WERI-Rb-1 (cell line): ENCODE results near the gene VWA1.

Experiments used
- DNase-seq: peaks from one replicate; pipeline ENCODE4 v3.0.0-alpha.2; 2020
- H3K27ac ChIP-seq: fragments of 250-450 bp; sonication (Bioruptor Pico); 2 replicates; pipeline ENCODE4 v1.5.1; 2020; ENCODE audit warnings: mild to moderate bottlenecking, moderate library complexity
- H3K27me3 ChIP-seq: fragments of 250-450 bp; sonication (Bioruptor Pico); 2 replicates; pipeline ENCODE4 v1.5.1; 2021; ENCODE audit warnings: mild to moderate bottlenecking, low read depth, moderate library complexity; ENCODE audit not compliant: insufficient read depth, severe bottlenecking
- H3K36me3 ChIP-seq: fragments of 250-450 bp; sonication (Bioruptor Pico); 2 replicates; pipeline ENCODE4 v1.5.1; 2020; ENCODE audit warnings: mild to moderate bottlenecking, moderate library complexity
- H3K4me3 ChIP-seq: 2 replicates; pipeline ENCODE4 v1.5.1; 2011; ENCODE audit warnings: low read depth, mild to moderate bottlenecking, control low read depth, low read length
- H3K9me3 ChIP-seq: fragments of 250-450 bp; sonication (Bioruptor Pico); 2 replicates; pipeline ENCODE4 v1.5.1; 2021; ENCODE audit warnings: mild to moderate bottlenecking, moderate library complexity; ENCODE audit not compliant: severe bottlenecking
- TF ChIP-seq, protein P1 (sequence below): IDR thresholded peaks from 2 replicates; pipeline ENCODE4 v1.5.1; 2011; ENCODE audit warnings: low read depth, mild to moderate bottlenecking, control low read depth, inconsistent platforms, low read length

VWA1 gene

DNA sequence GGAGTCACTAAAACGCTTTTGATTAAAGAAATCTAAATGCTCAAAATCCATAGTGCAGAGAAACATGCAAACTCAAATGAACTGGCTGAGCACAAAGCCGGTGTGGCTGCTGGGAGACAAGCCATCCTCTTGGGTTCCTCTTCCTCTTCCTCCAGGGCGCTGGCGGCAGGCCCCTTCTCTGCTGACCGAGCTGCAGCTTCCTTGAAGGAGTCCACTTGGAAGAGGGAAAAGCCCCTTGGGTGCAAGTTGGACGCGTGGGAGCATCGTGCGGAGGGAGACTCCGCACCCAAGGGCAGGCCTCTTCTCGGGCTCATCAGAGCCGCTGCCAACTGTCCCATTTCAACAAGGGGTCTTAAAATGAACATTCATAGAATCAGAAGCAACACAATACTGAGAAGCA lies 44.3 kb upstream of the VWA1 start:
- no peaks in the 10 kb centered on the region for H3K27me3 ChIP-seq
- peaks cover 98% of the 10 kb centered on the region for H3K36me3 ChIP-seq
- TF ChIP-seq, protein P1, sequence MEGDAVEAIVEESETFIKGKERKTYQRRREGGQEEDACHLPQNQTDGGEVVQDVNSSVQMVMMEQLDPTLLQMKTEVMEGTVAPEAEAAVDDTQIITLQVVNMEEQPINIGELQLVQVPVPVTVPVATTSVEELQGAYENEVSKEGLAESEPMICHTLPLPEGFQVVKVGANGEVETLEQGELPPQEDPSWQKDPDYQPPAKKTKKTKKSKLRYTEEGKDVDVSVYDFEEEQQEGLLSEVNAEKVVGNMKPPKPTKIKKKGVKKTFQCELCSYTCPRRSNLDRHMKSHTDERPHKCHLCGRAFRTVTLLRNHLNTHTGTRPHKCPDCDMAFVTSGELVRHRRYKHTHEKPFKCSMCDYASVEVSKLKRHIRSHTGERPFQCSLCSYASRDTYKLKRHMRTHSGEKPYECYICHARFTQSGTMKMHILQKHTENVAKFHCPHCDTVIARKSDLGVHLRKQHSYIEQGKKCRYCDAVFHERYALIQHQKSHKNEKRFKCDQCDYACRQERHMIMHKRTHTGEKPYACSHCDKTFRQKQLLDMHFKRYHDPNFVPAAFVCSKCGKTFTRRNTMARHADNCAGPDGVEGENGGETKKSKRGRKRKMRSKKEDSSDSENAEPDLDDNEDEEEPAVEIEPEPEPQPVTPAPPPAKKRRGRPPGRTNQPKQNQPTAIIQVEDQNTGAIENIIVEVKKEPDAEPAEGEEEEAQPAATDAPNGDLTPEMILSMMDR = no peak
- no peak overlapping the region for H3K4me3 ChIP-seq
- H3K27ac ChIP-seq = no peak overlapping the region
- H3K9me3 ChIP-seq = no peaks in the 10 kb centered on the region
- DNase-seq = no peak

DNA sequence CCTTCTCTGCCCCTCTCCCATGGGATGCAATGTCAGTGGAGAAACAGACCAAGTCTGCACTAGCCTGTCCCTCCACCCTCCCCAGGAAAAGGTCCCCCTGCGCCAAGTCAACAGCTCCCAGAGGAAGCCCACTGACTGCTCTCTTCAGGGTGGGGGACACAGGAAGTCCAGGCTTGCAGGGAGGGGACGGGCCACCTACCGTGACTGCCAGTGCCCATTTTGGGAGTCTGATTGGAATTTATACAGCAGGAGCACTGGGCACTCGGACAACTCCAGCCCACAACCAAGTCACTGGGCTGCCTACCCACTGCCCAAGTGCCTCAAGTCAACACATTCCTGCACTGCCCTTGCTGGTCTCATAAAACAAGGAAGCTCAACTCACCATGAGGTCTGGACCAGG lies 42.5 kb upstream of the VWA1 start:
- no peaks in the 10 kb centered on the region for H3K27me3 ChIP-seq

DNA sequence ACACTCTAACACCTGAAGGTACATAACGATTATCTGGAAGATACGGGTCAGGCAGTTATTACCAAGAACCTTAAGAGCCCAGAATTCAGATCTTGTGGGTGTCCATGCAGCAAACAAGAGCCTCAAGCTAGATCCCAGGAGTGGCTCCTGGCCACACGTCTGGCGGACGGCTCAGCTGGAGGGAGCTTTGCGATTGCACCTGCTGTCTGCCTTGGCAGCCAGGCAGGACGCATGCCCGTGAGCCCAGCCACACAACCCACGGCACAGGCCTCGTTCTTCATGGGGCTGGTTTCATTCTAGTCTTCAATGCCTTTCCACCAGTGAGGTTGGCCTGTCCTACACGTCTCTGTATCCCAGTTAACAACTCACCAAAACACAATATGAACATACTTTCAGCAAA lies 42.1 kb upstream of the VWA1 start:
- Histone ChIP-seq H3K27me3 (no peaks in the 10 kb centered on the region), H3K9me3 (no peaks in the 10 kb centered on the region), H3K4me3 (no peak overlapping the region), H3K36me3 (peaks cover 95% of the 10 kb centered on the region), H3K27ac (no peak overlapping the region)
- DNase-seq = no peak
- TF ChIP-seq, protein P1 = no peak

More for the DNA sequence above, 42.5 kb upstream of the VWA1 start:
- H3K9me3 ChIP-seq = no peaks in the 10 kb centered on the region
- no peak overlapping the region for H3K4me3 ChIP-seq
- TF ChIP-seq, protein P1 = no peak
- H3K36me3 ChIP-seq = peaks cover 95% of the 10 kb centered on the region
- H3K27ac ChIP-seq = no peak overlapping the region
- no peak for DNase-seq

DNA sequence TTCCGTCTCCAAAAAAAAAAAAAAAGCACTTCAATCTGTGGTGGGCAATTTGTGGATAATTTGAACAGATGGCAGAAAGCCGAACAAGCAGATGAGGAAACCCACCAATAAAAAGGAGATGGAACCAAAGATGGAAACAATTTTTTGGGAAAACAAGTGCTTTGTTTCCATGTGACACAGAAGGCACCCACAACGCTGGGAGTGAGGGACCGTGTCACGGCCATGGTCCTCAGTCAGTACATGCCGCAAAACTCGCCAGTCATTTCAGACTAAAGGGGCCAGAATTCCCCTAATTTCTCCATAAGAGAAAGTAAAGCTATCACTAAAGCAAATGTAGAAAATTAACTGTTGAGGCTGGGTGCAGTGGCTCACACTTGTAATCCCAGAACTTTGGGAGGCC lies 41.4 kb upstream of the VWA1 start:
- no peak for DNase-seq
- Histone ChIP-seq H3K27me3 (no peaks in the 10 kb centered on the region), H3K27ac (no peak overlapping the region), H3K9me3 (no peaks in the 10 kb centered on the region), H3K36me3 (peaks cover 89% of the 10 kb centered on the region), H3K4me3 (no peak overlapping the region)
- TF ChIP-seq, protein P1 = no peak

DNA sequence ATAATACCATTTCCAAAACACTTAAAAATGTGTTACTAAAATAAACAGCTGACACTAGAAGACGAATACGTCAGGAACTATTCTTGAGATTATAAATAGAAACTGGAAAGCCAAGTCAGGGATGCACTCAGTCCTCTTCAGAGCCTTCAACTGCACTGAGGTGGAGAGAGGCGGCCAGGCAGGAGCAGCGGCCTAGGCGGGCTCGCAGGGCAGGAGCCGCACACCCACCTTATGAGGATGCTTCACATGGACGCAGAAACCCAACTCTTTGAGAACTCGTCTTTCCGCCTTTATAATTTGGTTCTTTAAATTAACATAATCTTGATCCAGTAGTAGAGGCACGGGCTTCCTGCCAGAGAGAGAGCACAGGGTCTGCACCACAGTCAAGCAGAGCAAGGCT lies 40.3 kb upstream of the VWA1 start:
- Histone ChIP-seq H3K4me3 (no peak overlapping the region), H3K9me3 (no peaks in the 10 kb centered on the region), H3K27me3 (no peaks in the 10 kb centered on the region), H3K36me3 (peaks cover 86% of the 10 kb centered on the region), H3K27ac (no peak overlapping the region)
- TF ChIP-seq, protein P1 = no peak
- DNase-seq = no peak

DNA sequence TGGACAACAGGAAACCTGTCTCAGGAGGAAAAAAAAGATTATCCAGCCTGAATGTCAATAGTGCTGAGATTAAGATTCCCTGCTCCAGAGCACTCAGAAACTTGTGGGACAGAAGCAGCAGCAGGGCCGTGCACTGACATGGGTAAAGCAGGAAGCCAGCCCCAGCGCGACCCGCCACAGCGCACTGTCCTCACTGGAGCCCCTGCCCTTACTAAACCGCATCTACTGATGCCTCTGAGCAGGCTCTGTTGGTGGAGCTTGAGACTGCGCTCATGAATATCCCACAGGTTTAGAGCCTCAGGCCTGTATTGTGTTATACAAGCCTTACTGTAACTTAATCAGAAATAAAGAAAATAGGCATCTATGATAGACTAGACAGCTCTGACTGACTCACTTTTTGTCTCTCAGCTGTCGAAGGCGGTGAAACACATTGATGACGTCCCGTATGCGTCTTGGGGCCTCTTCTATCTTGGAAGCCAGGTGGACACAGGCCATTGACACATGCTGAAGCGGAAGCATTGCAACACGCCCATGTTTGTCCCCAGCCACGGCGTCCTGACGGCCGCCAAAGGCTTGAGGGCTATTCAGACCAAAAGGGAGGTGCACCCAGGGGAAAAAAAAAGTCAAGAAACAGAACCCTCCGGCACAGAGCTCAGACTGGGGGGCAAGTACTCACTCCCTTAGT lies 37.5 kb upstream of the VWA1 start:
- peak overlapping the region; percentile 75 for H3K4me3 ChIP-seq
- H3K9me3 ChIP-seq = no peaks in the 10 kb centered on the region
- no peak for DNase-seq
- H3K27ac ChIP-seq = peak overlapping the region; percentile 83
- no peaks in the 10 kb centered on the region for H3K27me3 ChIP-seq
- TF ChIP-seq, protein P1 = no peak
- peaks cover 84% of the 10 kb centered on the region for H3K36me3 ChIP-seq
